PC-9 (cell line): ENCODE results near the gene IGF1.

Experiments
- CTCF ChIP-seq: fragments of 200-600 bp; sonication (generic); conservative IDR thresholded peaks from 2 replicates; pipeline ENCODE4 v1.6.1; 2017; ENCODE audit warnings: mixed run types, antibody characterized with exemption, mild to moderate bottlenecking, moderate library complexity
- EZH2 ChIP-seq: fragments of 200-600 bp; sonication (generic); IDR thresholded peaks from 2 replicates; pipeline ENCODE4 v1.8.0; 2017; ENCODE audit warnings: antibody characterized with exemption, low read depth

DNA sequence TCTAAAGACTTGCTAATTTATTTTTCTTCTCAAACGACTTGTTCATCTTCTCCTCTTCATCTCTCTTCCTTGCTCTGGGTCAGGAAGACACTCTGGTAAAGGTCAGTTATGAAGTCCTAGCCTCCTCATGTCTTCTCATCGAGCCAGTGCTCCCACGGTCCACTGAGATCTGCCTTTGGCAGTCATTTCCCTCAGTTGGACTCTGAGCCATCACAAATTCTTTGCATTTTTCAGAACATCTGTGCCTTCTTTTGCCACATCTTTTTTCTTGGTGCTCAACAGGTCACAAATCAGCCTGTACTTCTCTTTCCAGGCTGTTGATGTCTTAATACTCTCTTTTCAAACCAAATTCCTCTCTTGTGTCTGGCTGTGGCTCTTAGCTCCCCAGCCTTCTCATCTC is 49.7 kb downstream of the IGF1 start:
- TF ChIP-seq CTCF (no peak), EZH2 (no peak)
